GM23338 (cell line): ENCODE measurements around the gene COL18A1. TPM values are rescaled to one million over a fixed set of nuclear protein-coding genes. Genes with fewer than 3 reads are reported as not detected.

Source experiments
- microRNA-seq: library from miRNA; unstranded; fragments of <30 nt; microRNA quantifications from one replicate; pipeline ENCODE4, GENCODE V29; 2017
- polyA plus RNA-seq: library from polyadenylated mRNA; unstranded; fragments of >200 nt; fragmentation: Nextera tagmentation; extraction: Ambion mirVana; gene quantifications from 2 replicates; pipeline ENCODE4 v1.2.1, GENCODE V29; 2016
- small RNA-seq: library from RNA; depleted of rRNA; stranded (forward); fragments of <200 nt; gene quantifications from one replicate; pipeline ENCODE3, GENCODE V24; 2014; ENCODE audit warnings: low replicate concordance
- total RNA-seq: library from RNA; depleted of rRNA; stranded (reverse); fragments of >200 nt; shearing (Covaris generic); gene quantifications from 2 replicates; pipeline ENCODE4 v1.2.3, GENCODE V29; 2014; rRNA removed

COL18A1 gene
- total and polyA plus RNA-seq, 2 experiments from 2014 or later = 38.4 to 430 TPM

Small RNA genes lying within 50 kb of the gene (microRNA-seq; reads per million reads assigned to microRNA genes)
- gene MIR6815 = 4.7 reads per million, percentile 20 among the genes with 10 or more reads in this experiment

Small RNA genes lying within 50 kb of the gene (small RNA-seq; reads per million reads assigned to genes)
- gene MIR6815 = not detected
- gene MTCO1P3 = not detected

Other genes with a start within 250 kb of the COL18A1 start
- gene POFUT2, start 117.3 kb upstream of the COL18A1 start, total RNA-seq = 34.5 and 36.2 TPM in 2 replicates
- gene POFUT2, start 117.3 kb upstream of the COL18A1 start, polyA plus RNA-seq = 10.9 and 12.1 TPM in 2 replicates
- 25.9 and 33.0 TPM in 2 replicates for gene SLC19A1, start 137.3 kb downstream of the COL18A1 start, total RNA-seq
- 31.2 and 37.4 TPM in 2 replicates for gene SLC19A1, start 137.3 kb downstream of the COL18A1 start, polyA plus RNA-seq
- 7.8 and 9.1 TPM in 2 replicates for gene PCBP3, start 238.6 kb downstream of the COL18A1 start, total RNA-seq
- gene PCBP3, start 238.6 kb downstream of the COL18A1 start, polyA plus RNA-seq = 6.5 and 7.1 TPM in 2 replicates